ENCODE data around the gene GORASP2. TPM values are rescaled to one million over a fixed set of nuclear protein-coding genes. Genes with fewer than 3 reads are reported as not detected.

Gene GORASP2
- total RNA-seq, 1 experiment from 2014 or later: 102 TPM

DNA sequence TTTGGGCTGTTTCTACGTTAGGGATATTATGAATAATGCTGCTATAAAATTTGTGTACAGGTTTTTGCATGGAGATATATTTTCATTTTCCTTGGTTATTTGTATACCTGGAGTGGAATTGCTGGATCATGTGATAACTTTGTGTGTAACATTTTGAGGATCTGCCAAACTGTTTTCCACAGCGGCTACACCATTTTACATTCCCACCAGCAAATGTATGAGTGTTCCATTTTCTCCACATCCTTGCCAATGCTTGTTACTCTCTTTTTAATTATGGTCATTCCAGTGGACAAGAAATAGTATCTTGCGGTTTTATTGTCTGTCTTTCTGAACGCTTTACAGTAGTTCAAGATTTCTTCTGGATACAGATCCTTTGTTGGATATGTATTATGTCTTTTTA is 13.6 kb downstream of the GORASP2 start:
- Mint-ChIP-seq H3K4me3 (no peak overlapping the region), H3K4me1 (peaks cover 27% of the 10 kb centered on the region), H3K36me3 (no peaks in the 10 kb centered on the region), H3K27ac (0 out of 2 replicates have a peak overlapping the region, but pooled peaks have one; percentile 42), H3K27me3 (ENCODE audit: low read depth) (no peaks in the 10 kb centered on the region), H3K9me3 (no peaks in the 10 kb centered on the region)
- ATAC-seq (no peak), DNase-seq (ENCODE audit: low spot score) (no peak)
- ChIA-PET CTCF (interaction anchor here (1.0 to 1.8 kb wide), 2 partner anchors 14 to 97 kb away, joined by 5 to 6 read pairs; partner anchors contain the start of gene GORASP2), POLR2A (no interaction called here)
- TF ChIP-seq IRF2 (CRISPR knock-in tag; IDR thresholded peaks at IDR 0.05; ENCODE audit: borderline replicate concordance, low read depth) (no peak), NFE2L1 (CRISPR knock-in tag; IDR thresholded peaks at IDR 0.05) (no peak), CREB1 (CRISPR knock-in tag; IDR thresholded peaks at IDR 0.05) (no peak), ZNF219 (CRISPR knock-in tag; IDR thresholded peaks at IDR 0.05; ENCODE audit: borderline replicate concordance) (no peak), RELA (CRISPR knock-in tag; IDR thresholded peaks at IDR 0.05; ENCODE audit: borderline replicate concordance) (no peak)
- TF ChIP-seq, protein P1, sequence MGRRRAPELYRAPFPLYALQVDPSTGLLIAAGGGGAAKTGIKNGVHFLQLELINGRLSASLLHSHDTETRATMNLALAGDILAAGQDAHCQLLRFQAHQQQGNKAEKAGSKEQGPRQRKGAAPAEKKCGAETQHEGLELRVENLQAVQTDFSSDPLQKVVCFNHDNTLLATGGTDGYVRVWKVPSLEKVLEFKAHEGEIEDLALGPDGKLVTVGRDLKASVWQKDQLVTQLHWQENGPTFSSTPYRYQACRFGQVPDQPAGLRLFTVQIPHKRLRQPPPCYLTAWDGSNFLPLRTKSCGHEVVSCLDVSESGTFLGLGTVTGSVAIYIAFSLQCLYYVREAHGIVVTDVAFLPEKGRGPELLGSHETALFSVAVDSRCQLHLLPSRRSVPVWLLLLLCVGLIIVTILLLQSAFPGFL (CRISPR knock-in tag; IDR thresholded peaks at IDR 0.05; ENCODE audit: borderline replicate concordance): no peak
- TF ChIP-seq, protein P2, sequence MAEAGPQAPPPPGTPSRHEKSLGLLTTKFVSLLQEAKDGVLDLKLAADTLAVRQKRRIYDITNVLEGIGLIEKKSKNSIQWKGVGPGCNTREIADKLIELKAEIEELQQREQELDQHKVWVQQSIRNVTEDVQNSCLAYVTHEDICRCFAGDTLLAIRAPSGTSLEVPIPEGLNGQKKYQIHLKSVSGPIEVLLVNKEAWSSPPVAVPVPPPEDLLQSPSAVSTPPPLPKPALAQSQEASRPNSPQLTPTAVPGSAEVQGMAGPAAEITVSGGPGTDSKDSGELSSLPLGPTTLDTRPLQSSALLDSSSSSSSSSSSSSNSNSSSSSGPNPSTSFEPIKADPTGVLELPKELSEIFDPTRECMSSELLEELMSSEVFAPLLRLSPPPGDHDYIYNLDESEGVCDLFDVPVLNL (CRISPR knock-in tag; IDR thresholded peaks at IDR 0.05; ENCODE audit: borderline replicate concordance, low read depth): no peak
- TF ChIP-seq, protein P3, sequence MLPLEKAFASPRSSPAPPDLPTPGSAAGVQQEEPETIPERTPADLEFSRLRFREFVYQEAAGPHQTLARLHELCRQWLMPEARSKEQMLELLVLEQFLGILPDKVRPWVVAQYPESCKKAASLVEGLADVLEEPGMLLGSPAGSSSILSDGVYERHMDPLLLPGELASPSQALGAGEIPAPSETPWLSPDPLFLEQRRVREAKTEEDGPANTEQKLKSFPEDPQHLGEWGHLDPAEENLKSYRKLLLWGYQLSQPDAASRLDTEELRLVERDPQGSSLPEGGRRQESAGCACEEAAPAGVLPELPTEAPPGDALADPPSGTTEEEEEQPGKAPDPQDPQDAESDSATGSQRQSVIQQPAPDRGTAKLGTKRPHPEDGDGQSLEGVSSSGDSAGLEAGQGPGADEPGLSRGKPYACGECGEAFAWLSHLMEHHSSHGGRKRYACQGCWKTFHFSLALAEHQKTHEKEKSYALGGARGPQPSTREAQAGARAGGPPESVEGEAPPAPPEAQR (CRISPR knock-in tag; IDR thresholded peaks at IDR 0.05): no peak
- TF ChIP-seq, protein P4, sequence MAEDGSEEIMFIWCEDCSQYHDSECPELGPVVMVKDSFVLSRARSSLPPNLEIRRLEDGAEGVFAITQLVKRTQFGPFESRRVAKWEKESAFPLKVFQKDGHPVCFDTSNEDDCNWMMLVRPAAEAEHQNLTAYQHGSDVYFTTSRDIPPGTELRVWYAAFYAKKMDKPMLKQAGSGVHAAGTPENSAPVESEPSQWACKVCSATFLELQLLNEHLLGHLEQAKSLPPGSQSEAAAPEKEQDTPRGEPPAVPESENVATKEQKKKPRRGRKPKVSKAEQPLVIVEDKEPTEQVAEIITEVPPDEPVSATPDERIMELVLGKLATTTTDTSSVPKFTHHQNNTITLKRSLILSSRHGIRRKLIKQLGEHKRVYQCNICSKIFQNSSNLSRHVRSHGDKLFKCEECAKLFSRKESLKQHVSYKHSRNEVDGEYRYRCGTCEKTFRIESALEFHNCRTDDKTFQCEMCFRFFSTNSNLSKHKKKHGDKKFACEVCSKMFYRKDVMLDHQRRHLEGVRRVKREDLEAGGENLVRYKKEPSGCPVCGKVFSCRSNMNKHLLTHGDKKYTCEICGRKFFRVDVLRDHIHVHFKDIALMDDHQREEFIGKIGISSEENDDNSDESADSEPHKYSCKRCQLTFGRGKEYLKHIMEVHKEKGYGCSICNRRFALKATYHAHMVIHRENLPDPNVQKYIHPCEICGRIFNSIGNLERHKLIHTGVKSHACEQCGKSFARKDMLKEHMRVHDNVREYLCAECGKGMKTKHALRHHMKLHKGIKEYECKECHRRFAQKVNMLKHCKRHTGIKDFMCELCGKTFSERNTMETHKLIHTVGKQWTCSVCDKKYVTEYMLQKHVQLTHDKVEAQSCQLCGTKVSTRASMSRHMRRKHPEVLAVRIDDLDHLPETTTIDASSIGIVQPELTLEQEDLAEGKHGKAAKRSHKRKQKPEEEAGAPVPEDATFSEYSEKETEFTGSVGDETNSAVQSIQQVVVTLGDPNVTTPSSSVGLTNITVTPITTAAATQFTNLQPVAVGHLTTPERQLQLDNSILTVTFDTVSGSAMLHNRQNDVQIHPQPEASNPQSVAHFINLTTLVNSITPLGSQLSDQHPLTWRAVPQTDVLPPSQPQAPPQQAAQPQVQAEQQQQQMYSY (CRISPR knock-in tag; IDR thresholded peaks at IDR 0.05): no peak

DNA sequence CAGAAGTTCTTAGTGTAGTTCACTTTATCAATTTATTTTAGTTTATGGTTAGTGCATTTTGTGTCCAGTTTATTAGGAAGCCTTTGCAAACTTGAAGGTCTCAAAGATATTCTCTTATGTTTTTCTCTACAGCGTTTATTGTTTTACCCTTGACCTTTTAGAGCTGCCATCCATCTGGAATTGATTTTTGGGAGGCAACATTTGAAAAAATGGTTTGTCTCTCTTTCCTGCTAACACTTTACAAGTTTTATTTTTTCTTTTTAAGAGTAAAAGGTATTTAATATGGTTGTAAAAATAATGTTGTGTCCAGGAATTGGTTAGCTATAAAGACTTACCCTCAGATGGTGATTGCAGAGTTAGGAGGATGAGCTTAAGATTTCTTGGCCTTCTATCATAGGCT is 14.0 kb downstream of the GORASP2 start:
- CTCF ChIA-PET: interaction anchor here (1.0 to 1.8 kb wide), 2 partner anchors 14 to 98 kb away, joined by 5 to 6 read pairs; partner anchors contain the start of gene GORASP2
- Mint-ChIP-seq H3K36me3 (no peaks in the 10 kb centered on the region), H3K9me3 (no peaks in the 10 kb centered on the region), H3K4me1 (peaks cover 26% of the 10 kb centered on the region), H3K4me3 (no peak overlapping the region), H3K27ac (0 out of 2 replicates have a peak overlapping the region, but pooled peaks have one; percentile 42), H3K27me3 (ENCODE audit: low read depth) (no peaks in the 10 kb centered on the region)
- POLR2A ChIA-PET: no interaction called here
- DNase-seq (ENCODE audit: low spot score): no peak
- ATAC-seq: no peak
- TF ChIP-seq ZNF416 (CRISPR knock-in tag; IDR thresholded peaks at IDR 0.05) (no peak), KAT7 (CRISPR knock-in tag; IDR thresholded peaks at IDR 0.05; ENCODE audit: borderline replicate concordance) (no peak), FOXJ3 (CRISPR knock-in tag; IDR thresholded peaks at IDR 0.05; ENCODE audit: borderline replicate concordance) (no peak), NFYB (CRISPR knock-in tag; conservative IDR thresholded peaks at IDR 0.05; ENCODE audit: low read depth) (no peak), NFE2L1 (CRISPR knock-in tag; IDR thresholded peaks at IDR 0.05) (no peak)
- TF ChIP-seq, protein P4 (CRISPR knock-in tag; IDR thresholded peaks at IDR 0.05): no peak
- TF ChIP-seq, protein P5, sequence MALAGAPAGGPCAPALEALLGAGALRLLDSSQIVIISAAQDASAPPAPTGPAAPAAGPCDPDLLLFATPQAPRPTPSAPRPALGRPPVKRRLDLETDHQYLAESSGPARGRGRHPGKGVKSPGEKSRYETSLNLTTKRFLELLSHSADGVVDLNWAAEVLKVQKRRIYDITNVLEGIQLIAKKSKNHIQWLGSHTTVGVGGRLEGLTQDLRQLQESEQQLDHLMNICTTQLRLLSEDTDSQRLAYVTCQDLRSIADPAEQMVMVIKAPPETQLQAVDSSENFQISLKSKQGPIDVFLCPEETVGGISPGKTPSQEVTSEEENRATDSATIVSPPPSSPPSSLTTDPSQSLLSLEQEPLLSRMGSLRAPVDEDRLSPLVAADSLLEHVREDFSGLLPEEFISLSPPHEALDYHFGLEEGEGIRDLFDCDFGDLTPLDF (CRISPR knock-in tag; IDR thresholded peaks at IDR 0.05): no peak
- TF ChIP-seq, protein P6, sequence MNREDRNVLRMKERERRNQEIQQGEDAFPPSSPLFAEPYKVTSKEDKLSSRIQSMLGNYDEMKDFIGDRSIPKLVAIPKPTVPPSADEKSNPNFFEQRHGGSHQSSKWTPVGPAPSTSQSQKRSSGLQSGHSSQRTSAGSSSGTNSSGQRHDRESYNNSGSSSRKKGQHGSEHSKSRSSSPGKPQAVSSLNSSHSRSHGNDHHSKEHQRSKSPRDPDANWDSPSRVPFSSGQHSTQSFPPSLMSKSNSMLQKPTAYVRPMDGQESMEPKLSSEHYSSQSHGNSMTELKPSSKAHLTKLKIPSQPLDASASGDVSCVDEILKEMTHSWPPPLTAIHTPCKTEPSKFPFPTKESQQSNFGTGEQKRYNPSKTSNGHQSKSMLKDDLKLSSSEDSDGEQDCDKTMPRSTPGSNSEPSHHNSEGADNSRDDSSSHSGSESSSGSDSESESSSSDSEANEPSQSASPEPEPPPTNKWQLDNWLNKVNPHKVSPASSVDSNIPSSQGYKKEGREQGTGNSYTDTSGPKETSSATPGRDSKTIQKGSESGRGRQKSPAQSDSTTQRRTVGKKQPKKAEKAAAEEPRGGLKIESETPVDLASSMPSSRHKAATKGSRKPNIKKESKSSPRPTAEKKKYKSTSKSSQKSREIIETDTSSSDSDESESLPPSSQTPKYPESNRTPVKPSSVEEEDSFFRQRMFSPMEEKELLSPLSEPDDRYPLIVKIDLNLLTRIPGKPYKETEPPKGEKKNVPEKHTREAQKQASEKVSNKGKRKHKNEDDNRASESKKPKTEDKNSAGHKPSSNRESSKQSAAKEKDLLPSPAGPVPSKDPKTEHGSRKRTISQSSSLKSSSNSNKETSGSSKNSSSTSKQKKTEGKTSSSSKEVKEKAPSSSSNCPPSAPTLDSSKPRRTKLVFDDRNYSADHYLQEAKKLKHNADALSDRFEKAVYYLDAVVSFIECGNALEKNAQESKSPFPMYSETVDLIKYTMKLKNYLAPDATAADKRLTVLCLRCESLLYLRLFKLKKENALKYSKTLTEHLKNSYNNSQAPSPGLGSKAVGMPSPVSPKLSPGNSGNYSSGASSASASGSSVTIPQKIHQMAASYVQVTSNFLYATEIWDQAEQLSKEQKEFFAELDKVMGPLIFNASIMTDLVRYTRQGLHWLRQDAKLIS (CRISPR knock-in tag; IDR thresholded peaks at IDR 0.05; ENCODE audit: borderline replicate concordance): no peak
- TF ChIP-seq, protein P7, sequence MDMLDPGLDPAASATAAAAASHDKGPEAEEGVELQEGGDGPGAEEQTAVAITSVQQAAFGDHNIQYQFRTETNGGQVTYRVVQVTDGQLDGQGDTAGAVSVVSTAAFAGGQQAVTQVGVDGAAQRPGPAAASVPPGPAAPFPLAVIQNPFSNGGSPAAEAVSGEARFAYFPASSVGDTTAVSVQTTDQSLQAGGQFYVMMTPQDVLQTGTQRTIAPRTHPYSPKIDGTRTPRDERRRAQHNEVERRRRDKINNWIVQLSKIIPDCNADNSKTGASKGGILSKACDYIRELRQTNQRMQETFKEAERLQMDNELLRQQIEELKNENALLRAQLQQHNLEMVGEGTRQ (CRISPR knock-in tag; IDR thresholded peaks at IDR 0.05): no peak

Measured in WTC11 (cell line).